NCI-H345 treated with DMSO at 0.1 percent for 48 hours (cell line): ENCODE measurements around the gene PREX1.

ENCODE experiments used
- DNase-seq: peaks from one replicate; lab custom pipeline; 2025; ENCODE audit not compliant: unreplicated experiment; lab: John Stamatoyannopoulos, UW

PREX1 gene

DNA sequence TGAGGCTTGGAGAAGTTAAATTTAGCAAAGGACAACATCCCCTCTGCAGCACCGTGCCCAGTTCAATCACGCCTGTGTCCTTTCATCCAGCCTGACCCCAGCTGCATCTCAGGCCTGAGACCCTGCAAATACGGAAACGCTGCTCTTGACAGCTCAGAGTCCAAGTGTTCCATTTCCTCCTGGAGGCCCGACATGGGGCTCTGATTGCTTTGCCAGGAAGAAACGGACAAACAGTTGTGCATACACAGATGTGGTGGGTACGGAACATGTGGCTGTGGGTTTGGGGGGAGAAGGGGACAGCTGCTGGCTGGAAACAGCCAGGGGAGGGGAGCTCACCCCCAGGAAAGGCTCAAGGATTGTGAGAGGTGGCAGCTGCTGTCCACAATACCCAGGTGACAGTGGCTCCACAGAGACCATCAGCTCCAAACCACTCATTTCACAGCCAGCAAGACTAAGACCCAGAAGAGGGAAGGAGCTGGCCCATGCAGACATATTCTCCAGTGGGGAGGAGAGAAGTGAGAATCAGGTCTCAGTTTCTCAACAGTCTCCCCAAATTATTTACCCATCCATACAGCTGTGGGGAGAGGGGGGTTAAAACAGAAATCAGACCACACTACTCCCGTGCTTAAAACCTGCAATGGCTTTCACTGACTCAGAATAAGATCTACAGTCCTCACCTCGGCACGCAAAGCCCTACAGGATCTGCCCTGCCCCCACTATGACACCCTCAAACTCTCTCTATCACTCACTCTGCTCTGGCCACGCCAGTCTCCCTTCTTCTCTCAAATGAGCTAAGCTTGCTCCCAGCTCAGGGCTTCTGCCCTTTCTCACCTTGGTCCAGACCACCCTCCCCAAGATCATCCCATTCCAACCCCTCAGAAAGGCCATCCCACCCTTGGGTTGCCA lies 89.1 kb downstream of the PREX1 start:
- no peak for DNase-seq

DNA sequence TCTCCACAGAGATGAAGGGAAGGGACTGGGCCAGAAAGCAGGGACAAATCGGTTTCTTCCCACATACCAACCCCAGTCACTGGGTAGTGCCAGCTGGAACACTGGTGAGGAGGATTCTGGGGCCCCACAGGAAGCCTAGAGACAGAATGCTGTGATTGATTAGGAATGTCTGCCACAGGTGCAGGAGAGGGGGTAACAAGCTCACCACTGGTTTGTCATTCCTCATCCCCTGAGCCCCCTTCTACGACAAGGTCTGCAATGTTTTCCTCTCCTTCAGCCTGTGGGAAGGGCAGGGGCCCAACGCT lies 89.8 kb downstream of the PREX1 start:
- DNase-seq, result no peak

DNA sequence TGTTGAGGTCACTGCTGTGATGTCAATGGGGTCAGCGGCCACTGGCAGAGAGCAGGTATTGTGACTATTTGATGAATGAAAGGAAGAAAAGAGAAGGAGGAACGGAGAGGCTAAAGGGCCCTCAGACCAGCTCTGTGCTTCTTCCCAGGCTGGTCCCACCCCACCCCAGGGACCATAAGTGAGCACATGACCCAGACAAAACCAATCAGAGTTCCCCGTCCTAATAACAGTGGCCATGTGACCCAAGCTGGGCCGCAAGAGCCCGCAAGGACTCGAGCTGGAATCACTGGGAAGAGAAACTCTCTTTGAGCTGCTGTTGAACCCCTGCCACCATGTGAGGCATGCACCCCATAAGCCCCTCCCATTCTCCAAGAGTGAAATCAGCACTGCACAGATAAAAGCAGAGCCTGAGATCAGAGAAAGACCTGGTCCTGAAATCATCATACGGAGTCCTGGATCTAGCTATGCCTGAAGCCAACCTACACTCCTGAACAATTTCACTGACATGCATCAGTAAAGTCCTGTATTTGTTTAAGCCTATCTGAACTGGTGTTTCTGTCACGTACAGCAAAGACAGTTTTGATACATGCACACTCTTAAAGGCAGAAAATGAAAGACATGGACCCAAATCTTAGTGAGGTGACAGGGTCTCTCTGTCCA lies 90.2 kb downstream of the PREX1 start:
- DNase-seq, result no peak

DNA sequence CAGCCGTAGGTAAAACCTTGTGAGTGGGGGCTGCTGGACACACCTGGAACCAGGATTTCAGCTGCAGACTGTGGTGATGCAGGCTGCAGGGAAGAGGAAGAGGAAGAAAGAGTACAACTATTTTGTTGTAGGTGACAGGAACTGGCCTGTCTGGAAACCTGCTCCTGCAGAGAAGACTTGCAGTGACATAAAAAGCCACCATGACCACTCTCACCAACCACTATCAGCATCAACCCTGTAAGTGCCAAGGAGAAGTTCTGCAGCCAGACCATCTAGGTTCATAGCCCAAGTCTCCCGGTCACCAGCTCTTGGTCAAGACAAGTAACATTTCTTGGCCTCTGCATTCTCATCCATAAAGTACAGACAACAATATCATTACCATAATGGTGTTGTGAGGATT lies 91.2 kb downstream of the PREX1 start:
- no peak for DNase-seq

DNA sequence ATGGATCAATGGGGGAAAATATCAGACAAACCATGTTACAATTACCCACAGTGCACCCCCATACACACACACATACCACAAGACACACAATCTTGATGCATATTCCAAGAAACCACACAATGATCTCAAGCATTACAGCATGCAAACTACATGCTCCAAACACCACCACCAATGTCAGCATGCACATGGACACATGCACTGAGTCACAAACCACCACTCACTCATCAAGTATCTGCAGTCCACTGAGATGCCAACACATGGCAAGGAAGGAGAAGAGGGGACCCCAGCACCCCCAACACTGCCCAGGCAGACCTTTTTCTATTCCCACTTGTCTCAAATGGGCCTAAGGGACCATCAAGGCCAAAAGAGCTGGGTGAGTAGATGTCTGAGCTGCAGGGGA lies 91.6 kb downstream of the PREX1 start:
- DNase-seq, result no peak

DNA sequence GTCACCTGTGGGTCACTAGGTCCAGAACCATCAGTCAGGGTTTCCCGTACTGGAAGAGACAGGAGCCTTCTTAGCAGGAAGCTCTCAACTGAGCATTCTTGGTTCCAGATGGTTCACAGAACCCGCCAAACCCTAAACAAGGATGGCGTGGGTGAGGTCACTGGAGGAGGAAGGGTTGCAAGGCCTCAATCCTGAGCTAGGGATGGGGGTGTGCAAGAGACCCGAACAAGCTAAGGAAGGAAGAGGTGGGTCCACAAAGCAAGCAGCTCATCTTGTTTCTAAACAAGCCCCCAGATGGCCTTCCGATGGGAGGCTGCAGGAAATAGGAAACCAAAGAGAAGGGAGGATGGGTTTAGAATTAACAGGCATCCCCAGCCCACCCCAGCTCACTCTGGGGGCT lies 92.7 kb downstream of the PREX1 start:
- DNase-seq, result no peak

DNA sequence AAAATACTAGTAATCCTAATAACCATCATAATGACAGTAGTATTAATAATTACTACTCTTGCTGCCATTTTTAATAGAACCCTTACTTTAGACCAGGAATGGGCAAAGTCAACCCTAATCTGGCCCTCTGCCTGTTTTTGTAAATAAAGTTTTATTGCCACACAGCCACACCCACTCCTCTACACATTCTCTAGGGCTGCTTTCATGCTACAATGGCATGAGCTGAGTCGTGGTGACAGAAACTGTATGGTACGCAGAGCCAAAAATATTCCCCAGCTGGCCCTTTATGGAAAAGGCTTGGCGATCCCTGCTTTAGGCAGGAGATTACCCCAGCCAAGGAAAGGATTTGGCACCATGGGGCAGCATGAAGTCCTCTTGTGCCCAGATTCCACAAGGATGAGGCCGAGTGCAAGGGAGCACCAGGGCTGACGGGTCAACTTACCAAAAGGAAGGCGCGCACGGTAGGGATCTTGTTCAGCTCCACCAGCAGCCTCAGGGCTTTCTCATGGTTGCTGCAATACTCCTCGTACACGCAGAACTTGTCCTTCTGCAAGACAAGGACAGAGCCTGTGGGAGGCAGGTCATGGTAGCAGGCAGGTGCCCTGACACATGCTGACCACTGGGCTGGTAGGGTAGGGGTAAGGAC lies 93.6 kb downstream of the PREX1 start:
- no peak for DNase-seq

DNA sequence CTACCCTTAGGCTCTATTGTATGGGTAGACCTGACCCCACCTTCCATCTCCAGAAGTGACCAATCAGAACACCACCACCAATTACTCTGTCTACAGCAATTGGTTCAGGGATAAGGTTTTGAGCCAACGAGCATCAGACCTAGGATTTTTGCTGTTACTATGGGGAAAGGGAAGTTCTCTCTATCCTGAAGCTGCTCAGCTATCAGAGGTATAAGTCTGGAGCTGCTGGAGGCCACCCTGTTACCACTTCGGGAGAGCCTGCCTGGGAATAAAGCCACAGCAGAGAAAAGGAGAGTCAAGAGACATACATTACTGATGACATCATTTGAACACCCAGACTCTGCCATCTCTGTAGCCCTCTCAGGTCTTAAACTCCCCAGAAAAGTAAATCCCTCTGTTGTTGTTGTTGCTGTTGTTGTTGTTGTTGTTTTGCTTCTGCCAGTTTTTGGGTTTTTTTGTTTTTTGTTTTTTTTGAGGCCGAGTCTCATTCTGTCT lies 94.5 kb downstream of the PREX1 start:
- no peak for DNase-seq

DNA sequence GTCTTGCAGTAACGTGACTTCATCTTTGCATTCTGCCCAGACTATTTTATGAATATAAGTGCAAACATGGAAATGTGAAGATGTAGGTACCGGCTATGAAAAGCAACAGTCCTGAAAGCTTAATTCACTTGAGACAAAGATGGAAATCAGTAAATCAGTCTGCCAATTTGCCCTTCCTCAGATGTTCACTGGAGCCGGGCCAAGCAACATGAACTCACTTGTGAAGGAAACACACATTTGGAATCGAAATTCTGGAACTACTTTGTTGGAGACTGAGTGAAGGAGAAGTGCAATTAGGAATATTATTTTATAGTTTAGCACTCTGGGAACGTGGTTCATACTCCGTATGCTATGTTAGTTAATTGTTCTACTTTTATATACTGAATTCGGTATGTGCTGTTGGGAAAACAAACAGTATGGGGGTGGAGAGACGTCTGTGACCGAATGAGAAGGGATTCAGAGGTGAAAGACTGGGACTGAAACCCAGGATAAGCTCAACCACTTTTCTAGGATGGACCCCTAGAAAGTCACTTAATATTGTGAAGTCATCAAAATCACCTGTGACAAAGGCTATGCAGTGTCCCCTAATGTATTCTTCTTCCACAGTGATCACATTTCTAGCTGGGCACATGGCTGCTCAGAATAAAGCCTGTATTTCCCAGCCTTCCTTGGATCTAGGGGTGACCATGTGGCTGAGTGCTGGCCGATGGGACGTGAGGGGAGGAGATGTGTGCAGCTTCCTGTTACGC lies 95.5 kb downstream of the PREX1 start:
- no peak for DNase-seq

DNA sequence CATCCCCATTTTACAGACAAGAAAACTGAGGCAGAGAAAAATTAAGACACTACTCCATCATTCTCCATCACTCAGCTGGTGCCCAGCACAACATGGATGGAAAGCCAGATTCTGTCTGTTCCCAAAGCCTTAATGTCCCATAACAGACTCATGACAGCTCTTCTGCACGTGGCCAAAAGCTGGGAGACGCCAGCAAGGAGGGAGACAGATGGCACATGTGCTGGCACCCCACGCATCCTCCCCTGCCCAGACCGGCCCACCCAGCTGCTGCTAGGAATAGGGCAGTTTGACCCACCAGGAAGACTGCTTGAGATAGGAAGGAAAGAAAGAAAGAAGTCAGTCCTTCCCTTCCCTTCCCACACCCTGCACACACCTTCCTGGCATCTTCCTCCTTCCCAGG lies 96.3 kb downstream of the PREX1 start:
- DNase-seq, result no peak

DNA sequence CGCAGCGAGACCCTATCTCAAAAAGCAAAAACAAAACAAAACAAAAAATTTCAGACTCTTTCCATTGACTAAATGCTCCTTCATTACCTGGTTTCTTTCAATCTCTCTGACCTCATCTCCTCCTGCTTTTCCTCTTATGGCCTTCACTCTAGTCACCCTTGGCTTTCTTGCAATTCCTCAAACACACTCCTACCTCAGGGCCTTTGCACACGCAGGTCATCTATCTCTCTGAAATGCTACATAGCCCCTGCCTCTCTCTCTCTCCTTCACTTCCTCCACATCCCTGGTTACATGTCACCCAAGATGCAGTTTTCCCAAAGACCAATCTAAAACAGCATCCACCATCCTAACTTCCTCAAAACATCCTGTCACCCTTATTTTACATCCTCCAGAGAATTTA lies 96.8 kb downstream of the PREX1 start:
- no peak for DNase-seq

DNA sequence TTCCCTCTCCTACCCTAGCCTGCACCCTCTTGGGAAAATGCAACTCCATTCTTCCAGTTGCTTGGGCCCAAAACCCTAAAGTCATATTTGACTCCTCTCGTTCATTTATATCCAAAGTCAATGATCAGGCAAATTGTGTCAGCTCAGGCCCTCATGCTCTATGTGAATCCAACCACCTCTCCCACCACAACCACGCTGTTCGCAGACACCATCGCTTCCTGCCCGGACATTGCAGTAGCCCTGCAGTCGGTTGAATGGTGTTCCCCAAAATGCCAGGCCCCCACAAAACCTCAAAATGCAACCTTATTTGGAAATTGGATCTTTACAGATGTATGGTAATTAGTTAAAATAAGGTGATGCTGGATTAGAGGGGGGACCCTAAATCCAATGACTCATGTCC lies 98.3 kb downstream of the PREX1 start:
- DNase-seq, result no peak

DNA sequence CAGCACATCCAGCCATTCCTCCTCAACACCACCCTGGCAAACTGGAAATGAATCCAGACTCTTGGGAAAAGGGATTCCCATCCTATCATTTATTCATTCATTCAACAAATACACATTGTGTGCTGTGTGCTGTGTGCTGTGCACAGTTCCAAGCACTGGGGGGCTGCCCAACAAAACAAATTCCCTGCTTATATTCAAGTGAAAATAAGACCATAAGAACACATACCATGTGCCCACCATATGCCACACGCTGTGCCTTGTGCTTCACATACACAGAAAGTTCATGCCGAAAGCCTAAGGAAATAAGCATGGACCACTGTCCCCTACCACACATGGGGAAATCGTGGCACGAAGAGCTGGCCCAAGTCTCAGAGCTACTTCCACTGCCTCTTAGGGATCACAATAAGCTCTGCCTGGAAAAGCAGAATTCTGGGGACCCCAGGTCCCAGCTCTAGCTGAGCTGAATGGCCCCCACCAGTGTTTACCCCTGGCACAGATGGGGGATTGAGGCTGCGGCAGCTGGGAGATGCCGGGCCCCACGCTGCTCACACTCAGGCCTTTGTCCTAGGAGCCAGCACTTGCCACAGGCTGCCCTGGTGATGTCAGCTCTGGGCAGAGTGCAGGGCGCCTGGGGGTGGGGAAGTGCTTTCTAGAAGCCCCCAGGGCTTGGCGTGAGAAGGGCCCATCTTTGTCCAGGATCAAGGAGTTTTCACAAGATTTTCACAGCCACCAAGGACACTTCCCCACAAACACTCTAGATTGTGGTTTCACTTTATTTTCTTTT lies 99.6 kb downstream of the PREX1 start:
- DNase-seq, result no peak

DNA sequence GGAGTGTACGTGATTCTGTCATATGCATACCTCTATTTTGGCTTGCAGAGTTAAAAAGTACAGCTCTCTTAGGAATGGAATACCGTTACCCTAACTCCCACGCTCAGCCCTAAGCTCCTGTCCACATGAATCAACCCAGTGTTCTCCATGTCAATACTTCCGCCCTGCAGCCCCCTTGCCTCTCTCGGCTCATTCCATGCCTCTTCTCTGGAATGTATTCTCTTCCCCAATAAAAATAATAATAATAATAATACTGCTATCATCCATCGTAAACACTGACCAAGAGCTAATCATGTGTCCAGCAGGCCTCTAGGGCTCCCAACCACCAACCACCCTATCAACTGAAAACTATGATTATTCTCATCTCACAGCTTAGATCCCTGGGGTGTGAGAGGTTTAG lies 100.6 kb downstream of the PREX1 start:
- no peak for DNase-seq

DNA sequence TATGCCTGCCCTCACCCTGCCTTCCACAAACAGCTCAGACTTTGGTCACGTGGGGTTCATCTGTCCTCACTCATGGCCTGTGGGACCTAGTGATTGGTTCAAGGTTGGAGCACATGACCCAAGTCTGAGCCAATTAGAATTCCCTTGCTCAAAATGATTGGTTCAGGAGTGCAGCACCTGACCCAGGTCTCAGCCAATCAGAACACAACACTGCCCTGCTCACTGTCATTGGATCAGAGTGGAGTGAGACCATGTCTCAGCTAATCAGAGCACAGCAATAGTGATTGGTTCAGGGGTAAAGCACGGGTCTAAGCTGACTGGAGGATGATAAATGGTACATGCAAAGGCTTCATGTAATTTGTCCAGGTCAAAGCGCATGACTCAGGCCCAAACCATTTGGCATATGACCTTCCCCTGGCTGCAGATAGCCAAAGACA lies 102.2 kb downstream of the PREX1 start:
- no peak for DNase-seq

DNA sequence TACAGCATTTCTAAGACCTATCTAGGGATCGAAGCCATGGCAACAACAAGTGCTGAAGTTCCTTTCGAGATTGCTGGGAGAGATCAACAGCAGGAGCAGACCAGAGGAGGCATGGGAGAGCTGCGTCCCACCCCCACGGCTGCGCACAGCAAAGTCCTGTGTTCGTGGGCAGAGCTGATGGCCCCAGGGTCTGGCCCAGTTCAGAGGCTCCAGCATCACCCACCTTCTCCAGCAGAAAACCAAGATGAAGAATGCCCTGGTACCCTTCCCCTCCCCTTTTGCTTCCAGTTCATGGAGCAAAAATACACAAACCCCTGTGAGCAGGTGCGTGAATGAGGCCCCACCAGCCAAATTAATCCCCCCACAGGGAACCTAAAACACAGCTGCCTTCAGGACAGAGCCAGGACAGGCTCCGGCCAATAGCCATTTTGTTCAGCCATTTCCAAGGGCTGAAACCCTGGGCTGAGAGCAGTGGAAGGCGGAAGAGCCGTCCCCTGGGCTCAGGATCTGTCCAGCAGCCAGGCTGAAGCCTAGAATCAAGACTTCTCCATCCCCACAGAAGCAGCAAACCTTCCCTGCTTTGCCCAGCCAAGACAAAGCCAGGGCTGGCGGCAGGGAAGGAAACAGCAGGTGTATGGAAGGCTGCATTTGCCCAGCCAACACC lies 102.8 kb downstream of the PREX1 start:
- no peak for DNase-seq

DNA sequence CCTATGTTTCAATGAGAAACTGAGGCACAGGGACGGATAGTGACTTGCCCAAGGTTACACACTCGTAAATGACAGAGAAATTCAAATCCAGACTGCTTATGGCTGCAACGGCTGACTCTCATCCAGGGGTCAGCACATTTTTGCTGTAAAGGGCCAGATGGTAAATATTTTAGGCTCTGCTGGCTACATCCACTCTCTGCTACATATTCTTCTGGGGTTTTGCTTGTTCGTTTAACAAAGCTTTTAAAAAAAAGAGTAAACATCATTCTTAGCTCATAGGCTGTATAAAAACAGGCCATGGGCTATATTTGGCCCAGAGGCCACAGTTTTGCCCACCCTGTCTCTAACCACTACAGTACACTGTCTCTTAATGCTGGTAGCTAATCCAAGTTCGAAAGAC lies 103.4 kb downstream of the PREX1 start:
- no peak for DNase-seq

DNA sequence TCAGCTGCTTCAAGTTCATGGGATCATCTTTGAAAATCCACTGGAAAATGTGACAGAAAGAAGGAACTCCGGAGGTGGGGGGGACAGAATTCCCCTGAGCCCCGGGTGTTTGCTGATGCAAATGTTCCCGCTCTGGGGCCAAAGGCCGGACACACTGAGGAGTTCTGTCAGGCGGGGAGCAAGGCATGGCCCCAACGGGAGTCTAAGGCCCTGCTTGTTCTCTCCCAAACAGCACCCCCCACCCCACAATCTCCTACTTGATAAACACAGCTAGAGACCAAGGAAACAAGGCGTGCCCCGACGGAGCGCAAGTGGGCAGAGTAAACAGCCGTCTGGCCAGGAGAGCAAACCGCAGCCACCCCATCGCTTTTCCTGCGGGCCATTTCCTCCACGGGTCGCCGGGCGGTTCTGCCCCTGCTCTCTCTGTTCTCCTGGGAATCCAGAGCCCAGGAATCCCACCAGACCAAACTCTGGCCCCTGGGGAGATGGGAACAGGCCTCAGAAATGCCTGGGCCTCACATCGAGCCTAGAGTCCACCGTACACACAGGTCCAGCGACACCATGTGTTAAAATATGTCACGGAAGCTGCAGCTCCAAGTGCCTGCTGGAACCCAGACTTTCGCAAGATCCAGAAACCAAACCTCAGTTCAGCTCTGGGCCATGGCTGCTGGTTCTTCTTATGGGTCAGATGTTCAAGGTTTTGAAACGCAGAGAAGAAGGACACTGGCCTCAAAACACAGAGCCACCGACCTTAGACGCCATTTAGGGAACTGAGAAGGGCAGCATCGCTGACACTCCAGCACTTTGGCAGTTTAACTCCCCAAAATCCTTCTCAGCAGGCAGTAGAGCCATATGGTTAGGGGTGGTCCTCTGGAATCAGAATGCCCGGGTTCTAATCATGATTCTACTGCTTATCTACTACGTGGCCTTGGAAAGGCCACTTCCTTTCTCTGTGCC lies 104.2 kb downstream of the PREX1 start:
- no peak for DNase-seq

DNA sequence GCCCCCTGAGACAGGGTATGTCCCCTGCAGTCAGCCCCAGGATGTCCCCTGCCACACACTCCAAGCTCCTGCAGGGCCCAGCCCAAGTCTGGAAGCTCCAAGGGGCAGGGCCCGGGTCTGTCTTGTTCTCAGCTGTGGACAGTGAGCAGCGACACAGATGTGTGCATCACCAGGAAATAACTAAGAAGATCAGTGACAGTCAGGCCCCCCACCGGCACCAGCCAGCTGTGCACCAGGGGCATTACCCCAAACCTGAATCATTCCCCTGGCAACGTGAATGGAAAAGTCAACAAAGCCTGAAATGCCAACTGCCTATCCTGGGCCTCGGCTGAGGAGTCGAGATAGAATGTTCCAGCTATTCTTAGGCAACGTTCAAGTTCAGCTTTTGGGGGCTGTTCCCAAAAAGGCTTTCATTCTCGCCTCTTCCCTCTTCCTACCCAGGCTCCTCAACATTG lies 105.0 kb downstream of the PREX1 start:
- DNase-seq, result no peak
